NCI-H2171 treated with DMSO at 0.1 percent for 48 hours (cell line): ENCODE results near the gene RAB17.
A peak's percentile ranks its signal among the peaks of the same experiment; 100 is the strongest.

Source experiments
- DNase-seq: peaks from one replicate; lab custom pipeline; 2025; lab: John Stamatoyannopoulos, UW

RAB17 gene

DNA sequence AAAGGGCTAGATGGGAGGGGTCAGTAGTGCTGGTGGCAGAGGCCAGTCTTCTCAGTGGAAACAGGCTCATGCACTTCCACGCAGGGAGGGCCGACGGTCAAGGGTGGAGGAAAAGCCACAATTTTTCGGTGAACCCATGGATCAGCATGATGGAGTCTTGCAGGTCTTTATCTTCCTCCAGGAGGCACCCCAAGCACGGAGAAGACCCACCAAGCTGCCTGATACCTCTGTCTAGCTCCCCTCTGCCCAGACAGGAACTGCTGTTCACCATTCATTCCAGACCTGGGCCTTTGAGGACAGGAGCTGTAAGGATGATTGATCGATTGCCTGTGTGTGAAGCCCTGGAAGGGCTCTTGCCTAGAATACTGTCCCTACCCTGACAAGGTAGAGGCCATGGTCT, 34.0 kb upstream of the RAB17 start:
- no peak for DNase-seq

DNA sequence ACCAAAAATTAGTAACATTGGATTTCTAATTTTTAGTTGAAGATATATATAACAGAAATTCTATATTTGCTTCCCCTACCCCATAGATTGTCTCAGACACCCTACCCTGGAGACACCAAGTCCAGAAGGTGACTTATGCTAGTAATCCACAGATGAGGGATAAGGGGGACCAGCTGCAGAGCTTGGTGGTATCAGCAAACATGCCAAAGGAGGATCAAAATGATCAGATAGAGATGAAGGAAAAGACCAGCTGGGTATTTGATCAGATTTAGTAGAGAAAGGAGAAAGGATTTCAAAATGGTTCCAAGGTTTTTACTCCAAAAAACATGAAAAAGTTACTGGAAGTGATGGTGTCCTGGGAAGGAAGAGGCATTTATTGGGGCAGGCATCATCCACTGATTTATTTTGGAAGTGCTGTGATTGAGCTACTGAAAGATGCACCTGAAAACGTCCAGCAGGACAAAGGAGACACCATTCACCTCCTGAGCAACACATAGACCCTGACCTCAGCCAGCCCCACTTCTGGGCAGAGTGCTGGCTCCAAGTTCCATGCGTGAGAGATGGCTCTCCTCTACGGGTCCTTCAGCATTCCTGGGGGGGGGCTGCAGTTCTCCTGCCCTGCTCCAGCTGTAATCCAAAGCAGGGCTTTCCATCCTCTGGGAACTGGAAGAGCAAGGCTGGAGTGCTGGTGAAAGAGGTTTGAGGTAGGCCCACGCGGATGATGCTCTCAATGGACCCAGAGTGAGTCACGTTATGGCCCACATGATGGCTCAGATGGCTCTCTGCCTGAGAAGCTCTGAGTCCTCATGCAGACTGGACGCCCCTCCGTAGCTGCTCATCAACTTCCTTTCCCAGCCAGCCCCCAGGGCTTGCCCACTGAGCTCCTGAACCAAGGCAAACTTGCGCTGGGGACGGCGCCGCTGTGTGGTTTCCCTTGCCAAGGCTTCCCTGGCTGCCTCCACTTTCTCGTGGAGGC, 33.2 kb upstream of the RAB17 start:
- DNase-seq, result no peak

DNA sequence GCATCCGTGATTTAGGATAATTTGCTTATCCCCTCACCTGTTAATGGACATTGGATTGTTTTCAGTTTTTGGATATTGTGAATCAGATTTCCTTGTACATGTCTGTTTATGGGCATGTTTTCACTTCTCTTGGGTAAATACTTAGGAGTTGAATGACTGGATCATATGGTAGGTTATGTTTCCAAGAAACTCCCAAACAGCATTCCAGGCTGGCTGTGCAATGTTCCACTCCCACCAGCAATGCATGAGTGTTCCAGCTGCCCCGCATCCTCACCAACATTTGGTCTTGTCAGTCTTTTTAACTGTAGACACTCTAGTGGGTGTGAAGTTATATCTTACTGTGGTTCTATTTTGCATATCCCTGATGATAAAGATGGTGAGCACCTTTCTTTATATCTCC, 27.9 kb upstream of the RAB17 start:
- no peak for DNase-seq

DNA sequence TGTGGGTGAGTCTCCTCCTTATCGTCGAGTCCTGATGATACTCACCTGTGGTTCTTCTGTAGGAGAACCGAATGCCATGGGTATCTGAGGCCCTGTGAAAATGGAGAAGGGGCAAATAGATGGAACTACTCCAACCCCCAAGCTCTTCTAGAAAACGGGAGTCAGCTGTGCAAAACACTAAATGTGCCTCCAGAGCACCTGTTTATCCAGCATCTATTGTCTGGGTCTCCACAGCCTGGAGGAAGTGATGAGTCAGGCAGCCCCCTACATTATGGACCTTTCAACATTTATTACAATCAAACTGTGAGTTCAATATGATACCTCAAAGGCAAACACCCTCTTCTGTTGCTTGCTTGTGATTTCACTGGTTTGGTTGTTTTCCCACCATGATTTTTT, 27.1 kb upstream of the RAB17 start:
- no peak for DNase-seq

DNA sequence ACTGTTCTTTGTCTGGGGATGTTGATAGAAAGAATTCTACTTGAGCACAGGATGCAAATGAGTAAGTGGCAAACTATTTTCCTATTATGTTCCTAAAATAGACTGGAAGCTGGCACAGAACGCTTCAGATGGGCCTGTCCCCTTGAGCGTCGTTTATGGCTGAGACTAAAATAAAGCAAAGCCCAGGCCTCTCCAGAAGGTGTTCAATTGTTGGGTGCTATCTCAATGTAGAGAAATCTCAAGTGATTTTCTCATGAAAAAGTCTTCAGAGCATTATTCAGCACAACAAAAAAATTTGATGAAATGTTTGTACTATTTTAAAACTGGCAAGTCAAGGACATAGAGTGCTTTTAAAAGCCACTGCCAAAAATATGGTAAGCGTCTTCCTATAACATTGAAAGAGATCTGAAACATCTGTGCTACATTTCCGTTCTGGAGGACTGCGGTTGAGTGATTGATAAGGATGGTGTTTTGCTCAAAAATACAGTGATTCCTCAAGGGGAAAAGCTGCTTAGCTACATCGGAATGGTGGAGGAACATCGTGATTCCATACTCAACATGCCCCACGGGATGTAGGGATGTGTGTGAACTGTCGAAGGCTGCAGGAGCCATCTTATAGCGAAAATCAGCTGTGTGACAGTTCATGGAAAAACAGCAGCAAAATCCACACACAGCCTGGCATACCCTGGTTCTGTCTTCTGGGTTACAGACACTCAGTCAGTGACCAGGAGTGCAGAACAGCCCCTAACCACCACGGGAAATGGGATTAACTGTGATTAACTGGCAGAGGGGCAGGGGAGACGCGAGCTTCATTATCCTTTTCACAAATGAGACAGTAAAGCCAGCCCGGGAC, 26.4 kb upstream of the RAB17 start:
- no peak for DNase-seq

DNA sequence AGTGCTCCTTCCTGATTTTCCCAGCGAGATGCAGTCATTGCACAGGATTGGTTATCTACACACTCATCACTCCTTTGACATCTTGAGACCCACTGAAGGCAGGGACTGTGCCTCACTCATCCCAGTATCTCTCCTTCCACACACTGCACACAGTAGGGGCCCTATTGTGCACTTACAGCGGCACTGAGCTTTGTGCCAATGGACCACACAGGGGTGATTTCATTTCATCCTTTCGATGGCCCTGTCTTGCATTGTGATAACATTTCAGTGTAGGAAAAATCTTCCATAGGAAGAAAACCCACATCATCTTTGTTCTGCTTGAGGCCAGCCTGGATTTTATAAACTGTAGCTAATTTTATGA, 25.8 kb upstream of the RAB17 start:
- DNase-seq, result no peak

DNA sequence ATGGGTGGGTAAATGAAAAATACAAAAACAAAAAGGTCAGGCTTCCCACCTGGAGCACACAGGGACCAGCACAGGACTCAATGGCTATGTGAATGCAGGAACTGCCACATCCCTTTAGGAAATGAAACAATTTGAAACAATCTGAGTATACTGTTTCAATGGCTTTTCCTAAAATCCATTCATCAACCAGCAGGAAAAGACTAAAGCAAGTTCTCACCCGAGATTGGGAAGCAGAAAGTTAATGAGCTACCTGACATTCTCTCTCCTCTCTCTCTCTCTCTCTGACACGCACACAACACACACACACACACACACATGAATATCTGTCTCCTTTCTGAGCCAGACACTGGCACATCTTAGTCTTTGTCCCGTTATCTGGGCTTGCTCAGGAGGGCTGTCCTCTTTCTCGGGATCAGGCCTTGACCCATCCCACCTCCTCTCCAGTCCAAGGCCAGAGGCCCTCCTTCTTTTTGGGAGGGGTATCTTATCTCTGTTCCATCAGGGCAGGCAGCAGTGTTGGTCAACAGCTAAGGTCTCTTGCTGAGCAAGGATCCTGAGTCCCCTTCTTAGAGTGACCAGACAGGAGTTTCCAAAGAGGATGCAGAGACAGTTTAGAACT, 25.2 kb upstream of the RAB17 start:
- no peak for DNase-seq

DNA sequence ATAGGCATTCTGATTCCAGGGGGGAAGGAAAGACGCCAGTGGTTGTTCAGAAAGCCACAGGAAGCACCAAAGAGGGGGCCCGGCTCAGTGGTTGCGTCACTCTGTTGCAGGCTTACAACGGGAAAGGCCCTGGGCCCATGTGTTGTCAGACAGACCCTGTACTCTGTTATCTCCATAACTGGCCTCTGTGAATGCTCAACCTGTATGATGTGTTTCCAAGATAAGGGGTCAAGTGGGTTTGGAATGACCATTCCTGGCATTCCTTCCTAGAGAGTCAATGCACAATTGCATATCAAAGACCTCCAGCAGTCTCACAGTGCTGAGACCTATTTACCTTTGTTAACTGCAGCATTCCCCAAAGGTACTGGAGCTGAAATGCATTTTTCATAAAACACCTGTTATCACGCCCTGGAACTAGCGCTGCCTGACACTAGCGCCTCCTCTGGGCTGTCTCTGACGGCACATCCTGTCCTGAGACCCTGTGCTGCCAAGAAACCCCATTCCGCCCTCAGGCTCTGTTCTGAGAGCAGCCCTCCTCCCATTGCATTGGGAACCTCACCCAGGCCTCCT, 23.7 kb upstream of the RAB17 start:
- DNase-seq, result peak; percentile 58

DNA sequence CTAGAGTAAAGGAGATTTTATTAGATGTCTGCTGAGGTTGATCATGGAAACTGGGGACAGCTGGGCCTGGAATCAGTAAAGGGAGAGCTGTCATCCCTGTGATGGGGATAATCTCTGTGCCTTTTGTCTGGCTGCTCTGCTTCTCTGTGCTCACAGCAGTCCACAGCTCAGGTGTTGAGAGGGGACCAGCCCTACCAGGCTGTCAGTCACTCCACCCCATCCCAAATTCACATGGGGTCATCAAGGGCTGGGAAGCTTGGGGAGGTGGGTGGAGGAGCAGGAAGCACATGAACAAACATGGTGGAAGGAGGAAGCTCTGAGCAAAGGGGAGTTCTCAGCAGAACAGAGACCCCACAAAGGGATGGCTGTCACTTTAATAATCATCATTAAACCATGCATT, 23.1 kb upstream of the RAB17 start:
- no peak for DNase-seq

DNA sequence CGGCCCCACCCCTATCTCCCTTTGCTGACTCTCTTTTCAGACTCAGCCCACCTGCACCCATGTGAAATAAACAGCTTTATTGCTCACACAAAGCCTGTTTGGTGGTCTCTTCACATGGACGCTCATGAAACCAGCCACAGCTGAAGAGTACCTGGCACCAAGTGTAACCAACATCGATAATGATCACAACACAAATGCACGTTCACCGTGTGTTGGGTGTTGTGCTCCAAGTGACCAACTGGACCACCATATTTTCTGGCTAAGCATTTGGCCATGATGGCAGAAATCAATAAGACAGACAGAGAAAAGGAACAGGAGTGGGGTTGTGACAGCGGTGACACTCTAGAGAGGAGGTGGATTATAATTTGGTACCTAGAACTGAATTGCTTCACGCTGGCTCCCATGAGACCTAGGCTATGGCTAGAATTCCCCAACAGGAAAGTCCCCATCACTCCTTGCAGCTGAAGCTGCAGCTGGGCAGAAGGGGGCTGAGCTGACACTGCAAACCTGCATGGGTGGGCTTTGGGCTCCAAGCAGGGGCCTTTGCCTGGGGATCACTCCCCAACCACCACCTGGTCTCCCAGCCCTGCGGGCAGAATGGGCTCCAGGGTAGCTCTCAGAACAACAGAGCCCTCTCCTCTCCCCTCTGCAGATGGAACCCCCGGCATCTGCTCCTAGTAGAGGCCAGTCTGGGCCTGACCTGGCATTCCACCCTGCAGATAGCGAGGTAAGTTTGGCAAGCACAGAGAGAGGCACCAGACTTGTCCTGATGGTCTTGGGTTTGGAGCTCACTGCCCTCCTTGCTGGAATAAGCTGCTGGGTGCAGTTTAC, 22.2 kb upstream of the RAB17 start:
- DNase-seq, result no peak

DNA sequence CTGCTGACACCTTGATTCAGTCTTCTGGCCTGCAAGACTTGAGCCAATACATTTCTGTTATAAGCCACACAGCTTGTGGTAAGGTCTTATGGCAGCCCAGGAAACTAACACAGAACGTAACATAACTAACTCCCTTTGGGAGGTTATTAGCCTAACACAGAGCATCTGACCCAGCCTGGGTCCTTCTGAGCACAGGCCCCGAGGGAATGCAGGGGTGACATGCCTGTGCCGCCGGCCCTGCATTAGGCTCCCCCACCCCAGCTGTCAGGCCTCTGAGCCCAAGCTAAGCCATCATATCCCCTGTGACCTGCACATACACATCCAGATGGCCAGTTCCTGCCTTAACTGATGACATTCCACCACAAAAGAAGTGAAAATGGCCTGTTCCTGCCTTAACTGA, 16.0 kb upstream of the RAB17 start:
- DNase-seq, result peak; percentile 20

DNA sequence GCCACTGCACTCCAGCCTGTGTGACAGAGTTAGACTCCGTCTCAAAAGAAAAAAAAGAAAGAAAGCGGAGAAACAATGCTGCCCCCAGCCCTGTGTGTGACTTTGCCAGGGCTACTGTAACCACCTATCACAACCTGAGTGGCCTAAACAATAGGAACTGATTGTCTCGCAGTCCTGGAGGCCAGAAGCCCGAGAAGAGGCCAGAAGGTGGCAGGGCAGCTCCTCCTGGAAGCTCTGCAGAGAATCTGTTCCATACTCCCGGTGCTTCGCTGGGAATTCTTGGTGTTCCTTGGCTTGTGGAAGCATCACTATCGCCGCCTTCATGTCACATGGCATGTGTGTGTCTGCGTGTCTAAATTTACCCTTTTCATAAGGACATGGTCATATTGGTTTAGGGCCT, 14.4 kb upstream of the RAB17 start:
- no peak for DNase-seq

DNA sequence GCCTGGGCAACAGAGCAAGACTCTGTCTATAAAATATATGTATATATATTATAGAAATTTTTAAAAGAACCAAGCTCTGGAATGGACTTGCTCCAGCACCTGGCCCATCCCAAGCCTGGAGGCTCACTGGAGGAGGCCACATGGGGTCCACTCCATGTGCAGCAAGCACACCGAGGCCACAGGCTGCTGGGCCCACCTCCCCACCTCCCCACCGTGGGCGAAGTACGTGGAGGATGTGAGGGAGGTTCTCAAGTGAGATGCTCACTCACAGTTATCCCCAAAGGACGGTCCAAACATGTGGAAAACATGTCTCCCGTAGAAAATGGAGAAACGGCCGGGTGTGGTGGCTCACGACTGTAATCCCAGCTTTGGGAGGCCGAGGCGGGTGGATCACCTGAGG, 13.9 kb upstream of the RAB17 start:
- DNase-seq, result no peak

DNA sequence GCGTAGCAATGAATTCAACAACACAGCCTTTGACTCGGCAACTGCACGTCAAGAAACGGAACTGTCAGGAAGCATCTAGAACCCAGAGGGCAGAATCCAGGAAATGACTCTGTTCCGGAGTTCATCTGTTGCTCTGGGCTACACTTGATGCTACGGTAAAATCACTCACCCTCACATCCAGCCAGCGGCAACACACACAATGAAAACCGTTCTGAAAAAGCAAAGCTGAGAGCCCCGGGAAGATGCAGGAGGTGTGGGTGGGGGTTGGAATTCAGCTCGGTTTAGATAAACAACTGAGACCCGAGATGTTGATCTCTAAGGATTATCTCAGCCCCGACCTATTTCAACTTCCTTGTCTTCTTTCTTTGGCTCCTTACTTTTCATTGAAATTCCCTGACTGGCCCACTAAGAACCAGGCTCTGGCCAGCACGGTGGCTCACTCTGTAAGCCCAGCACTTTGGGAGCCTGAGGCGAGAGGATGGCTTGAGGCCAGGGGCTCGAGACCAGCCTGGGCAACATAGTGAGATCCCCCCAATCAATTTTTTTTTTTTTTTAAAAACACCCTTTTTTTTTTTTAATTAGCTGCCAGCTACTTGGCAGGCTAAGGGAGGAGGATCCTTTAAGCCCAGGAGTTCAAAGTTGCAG, 13.3 kb upstream of the RAB17 start:
- no peak for DNase-seq

DNA sequence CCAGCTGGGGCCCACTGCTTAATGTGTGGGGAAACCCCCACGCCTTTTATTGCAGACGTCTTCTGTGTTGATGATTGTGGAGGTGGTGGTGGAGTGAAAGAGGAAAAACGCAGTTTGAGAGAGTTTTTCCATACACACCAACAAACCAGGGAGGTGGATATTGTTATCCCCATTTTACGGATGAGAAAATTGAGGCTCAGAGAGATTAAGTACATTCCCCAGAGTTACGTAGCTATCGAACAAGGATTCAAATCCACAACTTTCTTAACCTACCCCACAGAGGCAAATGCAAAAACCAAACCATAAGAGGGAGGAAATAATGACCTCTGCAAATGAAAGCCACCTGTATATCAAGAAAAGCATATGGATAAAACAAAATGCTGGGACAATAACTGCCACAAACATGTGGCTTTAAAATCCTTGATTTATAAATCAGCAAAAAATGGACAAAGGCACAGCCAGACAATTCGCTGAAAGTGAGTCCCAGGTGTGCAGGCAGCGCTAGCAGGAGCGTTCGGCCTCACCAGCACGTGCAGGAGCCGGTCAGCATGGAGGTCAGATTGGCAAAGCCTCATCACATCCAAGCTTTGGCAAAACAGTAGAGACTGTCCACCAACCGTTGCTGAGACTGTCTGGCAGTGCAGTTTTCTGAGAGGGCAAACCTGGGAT, 12.6 kb upstream of the RAB17 start:
- DNase-seq, result no peak

DNA sequence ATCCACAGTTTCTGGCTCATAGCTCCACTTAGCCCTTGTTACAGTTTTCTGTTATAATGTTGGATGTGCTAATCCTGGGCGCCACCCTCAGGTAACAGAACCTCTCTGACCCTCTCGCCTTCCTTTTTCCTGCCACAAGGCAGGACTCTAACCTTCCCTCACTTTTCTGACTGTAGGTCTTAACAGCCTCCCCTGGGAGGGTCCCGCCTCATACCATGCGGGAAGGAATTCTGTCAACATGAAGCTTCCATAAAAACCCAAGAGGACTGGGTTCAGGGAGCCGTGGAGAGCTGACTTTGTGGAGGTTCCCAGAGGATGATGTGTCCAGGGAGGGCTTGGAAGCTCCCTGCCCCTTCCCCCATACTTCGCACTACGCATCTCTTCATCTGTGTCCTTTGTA, 11.9 kb upstream of the RAB17 start:
- no peak for DNase-seq

DNA sequence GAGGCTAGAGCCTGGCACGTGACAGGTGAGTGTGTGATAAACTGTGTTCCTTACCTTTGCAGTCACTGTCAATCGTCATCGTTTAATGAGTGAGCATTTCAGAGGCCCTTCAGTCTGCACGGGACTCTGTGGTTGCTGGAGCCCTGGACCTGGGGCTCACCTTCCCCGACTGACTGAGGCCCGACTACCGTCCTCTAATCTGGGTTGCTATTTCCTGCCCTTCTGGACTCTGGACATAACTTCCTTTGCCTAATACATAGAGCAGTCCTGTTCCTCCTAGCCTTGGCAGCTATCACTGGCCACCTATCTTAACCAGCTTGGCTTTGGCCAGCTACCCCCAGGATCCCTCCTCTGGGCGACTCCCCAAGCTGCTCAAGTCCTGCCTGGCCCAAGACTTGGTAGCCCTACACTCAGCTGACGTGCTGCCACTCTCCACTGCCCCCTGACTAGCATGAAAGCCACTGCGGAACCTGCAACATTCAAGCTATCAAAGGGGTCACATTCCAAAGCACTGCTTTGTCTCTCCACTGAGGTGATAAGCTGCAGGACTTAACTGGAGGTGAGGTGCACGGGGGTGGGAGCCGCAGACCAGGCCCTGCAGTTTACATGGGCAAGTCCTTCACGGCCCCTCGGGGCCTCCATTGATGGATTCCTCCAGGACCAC, 11.1 kb upstream of the RAB17 start:
- no peak for DNase-seq

DNA sequence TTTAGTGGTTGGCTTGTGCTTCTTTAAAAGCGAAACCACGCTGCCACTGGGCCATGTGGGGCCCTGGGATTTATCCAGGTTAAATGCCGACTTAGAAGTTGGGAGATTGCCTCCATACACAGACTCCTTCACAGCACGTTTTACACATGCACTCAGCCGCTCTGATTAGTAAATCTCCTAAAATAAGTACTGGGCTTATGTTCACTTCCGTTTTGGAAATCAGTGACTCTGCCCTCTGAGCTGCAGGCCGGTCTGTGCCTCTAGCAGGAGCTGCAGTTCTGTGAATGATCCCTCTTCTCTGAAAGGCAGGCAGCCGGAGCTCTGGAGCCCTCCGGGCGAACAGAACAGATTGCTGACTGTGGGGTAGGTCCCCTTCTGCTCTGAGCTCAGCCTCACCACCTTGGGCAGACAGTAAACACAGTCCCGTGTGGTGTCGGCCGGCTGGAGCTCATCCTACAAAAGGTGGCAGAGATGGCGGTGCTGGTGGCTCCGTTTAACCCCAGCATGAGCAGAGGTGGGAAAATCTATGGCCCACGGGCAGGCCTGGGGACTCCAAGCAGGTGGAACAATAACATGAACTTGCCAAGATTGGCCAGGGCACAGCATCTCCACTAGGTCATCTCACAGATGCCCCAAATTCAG, 9.8 kb upstream of the RAB17 start:
- DNase-seq, result no peak

DNA sequence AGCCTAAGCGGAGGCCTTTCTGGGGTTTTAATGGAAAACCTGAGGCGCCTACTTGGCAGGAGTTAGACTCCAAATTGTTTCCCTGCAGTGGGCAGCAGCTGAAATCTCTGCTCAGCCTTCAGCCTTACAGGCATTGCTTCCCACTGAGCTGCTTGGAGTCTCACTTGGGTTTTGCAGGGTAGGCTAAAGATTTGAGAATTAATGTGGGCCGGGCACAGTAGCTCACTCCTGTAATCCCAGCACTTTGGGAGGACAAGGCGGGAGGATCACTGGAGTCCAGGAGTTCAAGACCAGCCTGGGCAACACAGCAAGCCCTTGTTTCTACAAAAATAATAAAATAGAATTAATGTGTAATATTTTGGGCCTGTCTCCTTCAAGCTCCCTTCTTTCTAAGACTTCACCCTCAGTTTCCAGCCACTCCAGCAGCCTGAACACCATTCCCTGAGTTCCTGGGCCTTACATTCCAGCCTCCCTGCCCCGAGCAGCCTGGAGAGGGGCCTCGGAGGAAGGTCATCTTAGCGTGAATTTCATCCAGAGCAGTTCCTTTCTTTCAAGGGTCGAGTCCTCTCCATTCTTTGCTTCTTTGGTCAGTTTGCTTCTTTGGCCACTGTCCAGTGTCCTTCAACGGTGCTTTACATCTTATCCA, 9.1 kb upstream of the RAB17 start:
- DNase-seq, result no peak
